IMR-90 (cell line): ENCODE data around the gene NXN. TPM values are rescaled to one million over a fixed set of nuclear protein-coding genes. Genes with fewer than 3 reads are reported as not detected.

Experiments used
- ATAC-seq: fragments of 200-7000 bp; cut with Tn5 transposase; 2 replicates; pipeline ENCODE4 v1.9.1; 2020; ENCODE audit warnings: low read depth, mild to moderate bottlenecking, moderate library complexity
- BruUV-seq: library from RNA; stranded (reverse); fragments of 400-500 nt; replicated peaks from 2 replicates; lab custom pipeline; 2021; lab: Mats Ljungman, UMichigan
- CTCF ChIA-PET: fragments of 300-600 bp; formaldehyde crosslinking; extraction: SDS; loops from one replicate; lab custom pipeline; 2021; ENCODE audit warnings: antibody characterized with exemption; lab: Yijun Ruan, JAX
- POLR2A ChIA-PET: fragments of 300-600 bp; sonication (Branson Sonifier 250); formaldehyde crosslinking; loops from one replicate; lab custom pipeline; 2022; ENCODE audit warnings: antibody characterized with exemption; ENCODE audit not compliant: unreplicated experiment; lab: Charles Lee
- DNase-seq: peaks from one replicate; pipeline ENCODE4 v3.0.0; 2013
- H2AFZ ChIP-seq: replicated peaks from 2 replicates; pipeline ENCODE3; 2013; ENCODE audit warnings: low read length, mild to moderate bottlenecking; ENCODE audit not compliant: poor library complexity
- H2AK5ac ChIP-seq: 2 replicates; pipeline ENCODE4 v1.6.1; 2013; ENCODE audit warnings: low read depth, low read length, inconsistent platforms
- H2AK9ac ChIP-seq: replicated peaks from 2 replicates; pipeline ENCODE3; 2013; ENCODE audit warnings: mild to moderate bottlenecking, low read depth, low read length, moderate library complexity; ENCODE audit not compliant: poor library complexity
- H2BK120ac ChIP-seq: 2 replicates; pipeline ENCODE4 v1.6.1; 2013; ENCODE audit warnings: low read depth, low read length, inconsistent platforms
- H2BK15ac ChIP-seq: 3 replicates; pipeline ENCODE4 v1.6.1; 2013; ENCODE audit warnings: low read depth, low read length, inconsistent platforms
- H2BK20ac ChIP-seq: 2 replicates; pipeline ENCODE4 v1.6.1; 2013; ENCODE audit warnings: low read depth, mild to moderate bottlenecking, inconsistent platforms, low read length, moderate library complexity
- H2BK5ac ChIP-seq: 2 replicates; pipeline ENCODE4 v1.6.1; 2013; ENCODE audit warnings: mild to moderate bottlenecking, low read depth, low read length, inconsistent platforms; ENCODE audit not compliant: poor library complexity, severe bottlenecking
- H3K14ac ChIP-seq: replicated peaks from 2 replicates; pipeline ENCODE4 v1.6.1; 2013; ENCODE audit warnings: low read depth, low read length, inconsistent platforms
- H3K18ac ChIP-seq: 2 replicates; pipeline ENCODE4 v1.6.1; 2013; ENCODE audit warnings: low read depth, low read length, control low read depth
- H3K23ac ChIP-seq: 2 replicates; pipeline ENCODE4 v1.6.1; 2013; ENCODE audit warnings: low read depth, low read length, inconsistent platforms
- H3K27ac ChIP-seq: 2 replicates; pipeline ENCODE4 v1.5.1; 2013; ENCODE audit warnings: mild to moderate bottlenecking, control low read depth, low read length; ENCODE audit not compliant: insufficient read depth
- H3K27me3 ChIP-seq: 2 replicates; pipeline ENCODE4 v1.6.1; 2013; ENCODE audit warnings: low read length; ENCODE audit not compliant: control insufficient read depth, insufficient read depth
- H3K36me3 ChIP-seq: 2 replicates; pipeline ENCODE4 v1.6.1; 2013; ENCODE audit warnings: low read length, mixed read lengths; ENCODE audit not compliant: control insufficient read depth, insufficient read depth
- H3K4ac ChIP-seq: 2 replicates; pipeline ENCODE4 v1.6.1; 2013; ENCODE audit warnings: low read depth, low read length, inconsistent platforms
- H3K4me1 ChIP-seq: 2 replicates; pipeline ENCODE4 v1.6.1; 2013; ENCODE audit warnings: low read length, mixed read lengths; ENCODE audit not compliant: control insufficient read depth, insufficient read depth
- H3K4me2 ChIP-seq: 2 replicates; pipeline ENCODE4 v1.6.1; 2013; ENCODE audit warnings: low read depth, mild to moderate bottlenecking, control low read depth, low read length, moderate library complexity
- H3K4me3 ChIP-seq: 2 replicates; pipeline ENCODE4 v1.5.1; 2013; ENCODE audit warnings: low read depth, mild to moderate bottlenecking, control low read depth, low read length, moderate library complexity; ENCODE audit not compliant: insufficient read depth
- H3K56ac ChIP-seq: 2 replicates; pipeline ENCODE4 v1.6.1; 2013; ENCODE audit warnings: low read length, inconsistent platforms; ENCODE audit not compliant: insufficient read depth; ENCODE audit errors: extremely low read depth
- H3K79me1 ChIP-seq, 2 experiments: 2 replicates each; pipeline ENCODE4 v1.6.1; 2013; ENCODE audit warnings: low read length in 2 of 2, inconsistent platforms in 1 of 2, low read depth in 1 of 2
- H3K9ac ChIP-seq: 2 replicates; pipeline ENCODE4 v1.6.1; 2013; ENCODE audit warnings: low read depth, low read length, control low read depth
- H3K9me1 ChIP-seq: 2 replicates; pipeline ENCODE4 v1.6.1; 2013; ENCODE audit warnings: low read length, inconsistent platforms; ENCODE audit not compliant: insufficient read depth
- H3K9me3 ChIP-seq: 2 replicates; pipeline ENCODE4 v1.6.1; 2013; ENCODE audit warnings: low read length; ENCODE audit not compliant: control insufficient read depth, insufficient read depth
- H4K20me1 ChIP-seq: 2 replicates; pipeline ENCODE4 v1.6.1; 2013; ENCODE audit warnings: low read length, inconsistent platforms; ENCODE audit not compliant: insufficient read depth
- H4K5ac ChIP-seq: 2 replicates; pipeline ENCODE4 v1.6.1; 2013; ENCODE audit warnings: mild to moderate bottlenecking, low read depth, low read length, control low read depth
- H4K8ac ChIP-seq, 2 experiments: 2 replicates each; pipeline ENCODE4 v1.6.1; 2013; ENCODE audit warnings: low read depth in 2 of 2, low read length in 2 of 2, control low read depth in 1 of 2, inconsistent platforms in 1 of 2
- H4K91ac ChIP-seq: 2 replicates; pipeline ENCODE4 v1.6.1; 2013; ENCODE audit warnings: low read depth, low read length, inconsistent platforms; ENCODE audit not compliant: insufficient read depth
- BHLHE40 ChIP-seq: fragments of 150-350 bp; IDR thresholded peaks from 2 replicates; pipeline ENCODE4 v1.6.1; 2016; ENCODE audit warnings: mild to moderate bottlenecking, low read depth, low read length
- CEBPB ChIP-seq: IDR thresholded peaks from 2 replicates; pipeline ENCODE4 v1.6.1; 2012; ENCODE audit warnings: low read depth, low read length, improper control_type of control experiment
- FOS ChIP-seq: fragments of 150-350 bp; IDR thresholded peaks from 2 replicates; pipeline ENCODE4 v1.6.1; 2016; ENCODE audit warnings: low read depth, low read length
- MAFK ChIP-seq: IDR thresholded peaks from 2 replicates; pipeline ENCODE4 v1.6.1; 2012; ENCODE audit warnings: low read depth, low read length, improper control_type of control experiment
- MAZ ChIP-seq: IDR thresholded peaks from 2 replicates; pipeline ENCODE4 v1.6.1; 2012; ENCODE audit warnings: low read depth, mild to moderate bottlenecking, low read length, improper control_type of control experiment, moderate library complexity, borderline replicate concordance
- MXI1 ChIP-seq: IDR thresholded peaks from 2 replicates; pipeline ENCODE4 v1.6.1; 2012; ENCODE audit warnings: low read depth, mild to moderate bottlenecking, low read length, moderate library complexity, borderline replicate concordance
- NFE2L2 ChIP-seq: fragments of 150-350 bp; IDR thresholded peaks from 2 replicates; pipeline ENCODE4 v1.6.1; 2016; ENCODE audit warnings: low read depth, mild to moderate bottlenecking, low read length
- POLR2A ChIP-seq: IDR thresholded peaks from 2 replicates; pipeline ENCODE4 v1.6.1; 2012; ENCODE audit warnings: mild to moderate bottlenecking, low read depth, low read length
- RAD21 ChIP-seq: IDR thresholded peaks from 2 replicates; pipeline ENCODE4 v1.6.1; 2012; ENCODE audit warnings: low read length, improper control_type of control experiment
- RCOR1 ChIP-seq: IDR thresholded peaks from 2 replicates; pipeline ENCODE4 v1.6.1; 2012; ENCODE audit warnings: mild to moderate bottlenecking, low read length, improper control_type of control experiment; ENCODE audit not compliant: insufficient replicate concordance
- RFX5 ChIP-seq: IDR thresholded peaks from 2 replicates; pipeline ENCODE4 v1.8.0; 2012; ENCODE audit warnings: low read depth, mild to moderate bottlenecking, low read length, moderate library complexity
- SMC3 ChIP-seq: fragments of 150-350 bp; IDR thresholded peaks from 2 replicates; pipeline ENCODE4 v1.6.1; 2016; ENCODE audit warnings: low read depth, mild to moderate bottlenecking, antibody characterized with exemption, low read length, moderate library complexity
- WGBS, 2 experiments: methylation state at CpG; one replicate each; pipeline versions ENCODE4 v1.1.5 to v1.1.7; 2013; ENCODE audit warnings: missing lambda C conversion rate in 2 of 2; ENCODE audit not compliant: insufficient read length in 1 of 2; ENCODE audit errors: extremely low coverage in 2 of 2; 5-methylcytosine and 5-hydroxymethylcytosine counted together
- dilution Hi-C: fragments of 300-500 bp; cut with HindIII; formaldehyde crosslinking; loops from one replicate; pipeline ENCODE4 v1.14.3; 2018; ENCODE audit warnings: low sequenced_read_pairs; ENCODE audit not compliant: unreplicated experiment
- in situ Hi-C: fragments of 300-500 bp; cut with MboI; formaldehyde crosslinking; loops from 3 replicates; pipeline ENCODE4 v1.14.3; 2019; ENCODE audit warnings: low sequenced_read_pairs, inconsistent platforms, mixed read lengths
- intact Hi-C: fragments of 100-400 bp; cut with micrococcal nuclease; formaldehyde crosslinking; loops from 2 replicates; pipeline ENCODE4 v1.10.0; 2022
- polyA plus RNA-seq, 3 experiments: library from polyadenylated mRNA; depleted of rRNA; stranded (reverse); fragments of >200 nt; gene quantifications; 2 replicates each; pipeline ENCODE4 v1.2.3, GENCODE V29; 2012; ENCODE audit warnings: low replicate concordance in 1 of 3
- total RNA-seq: library from RNA; depleted of rRNA; stranded (reverse); fragments of >200 nt; gene quantifications from 2 replicates; pipeline ENCODE4 v1.2.3, GENCODE V29; 2012
- TF ChIP-seq, protein P1 (sequence below): conservative IDR thresholded peaks from 2 replicates; pipeline ENCODE4 v1.5.1; 2012; ENCODE audit warnings: mild to moderate bottlenecking, low read depth, low read length, improper control_type of control experiment
- TF ChIP-seq, protein P2 (sequence below): fragments of 150-350 bp; IDR thresholded peaks from 2 replicates; pipeline ENCODE4 v1.6.1; 2016; ENCODE audit warnings: low read depth, mild to moderate bottlenecking, low read length, moderate library complexity, borderline replicate concordance

Gene NXN
- total and polyA plus RNA-seq, 2 of the 4 experiments (the other 2 are of a cell fraction): 52.5 to 116 TPM

DNA sequence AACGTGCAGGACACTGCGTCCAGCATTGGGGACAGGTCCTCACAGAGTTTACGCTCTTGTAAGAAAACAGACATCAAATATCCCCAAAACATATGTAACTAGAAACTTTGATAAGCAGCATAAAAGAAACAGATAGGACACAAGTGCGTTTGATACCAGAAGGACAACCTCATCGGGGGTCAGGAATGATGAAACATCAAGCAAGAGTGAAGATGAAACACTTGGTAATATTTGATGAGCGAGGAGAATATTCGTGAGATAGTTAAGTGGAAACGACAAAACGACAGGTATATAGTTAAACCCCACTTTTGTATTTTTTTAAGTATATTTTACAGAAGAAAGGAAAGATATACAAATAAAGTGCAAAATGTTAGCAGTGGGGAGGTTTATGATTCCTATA is 55.9 kb downstream of the NXN start:
- Histone ChIP-seq H3K4me2 (no peak overlapping the region), H2BK20ac (no peak overlapping the region), H3K4me3 (no peak overlapping the region), H2AK9ac (no peak overlapping the region), H2BK120ac (no peak overlapping the region), H3K9me3 (no peaks in the 10 kb centered on the region), H2AFZ (no peak overlapping the region), H3K79me1 (peaks cover 36 to 64% of the 10 kb centered on the region in 2 experiments), H3K27ac (no peak overlapping the region), H3K36me3 (peaks cover 17% of the 10 kb centered on the region; the same call in 1 of the 2 replicates), H3K23ac (no peak overlapping the region), H3K9ac (no peak overlapping the region), H3K4me1 (peaks cover 21% of the 10 kb centered on the region), H2BK15ac (no peak overlapping the region), H2AK5ac (no peak overlapping the region), H3K4ac (no peak overlapping the region), H3K14ac (no peak overlapping the region), H4K5ac (no peak overlapping the region), H4K91ac (no peak overlapping the region), H3K18ac (no peak overlapping the region), H3K56ac (no peak overlapping the region), H4K8ac (no peak overlapping the region), H2BK5ac (no peak overlapping the region), H4K20me1 (peaks cover 50% of the 10 kb centered on the region), H3K9me1 (peaks cover 13% of the 10 kb centered on the region), H3K27me3 (no peaks in the 10 kb centered on the region)
- TF ChIP-seq MAFK: no peak
- no peak for TF ChIP-seq MXI1
- TF ChIP-seq CEBPB: no peak
- TF ChIP-seq, protein P1, sequence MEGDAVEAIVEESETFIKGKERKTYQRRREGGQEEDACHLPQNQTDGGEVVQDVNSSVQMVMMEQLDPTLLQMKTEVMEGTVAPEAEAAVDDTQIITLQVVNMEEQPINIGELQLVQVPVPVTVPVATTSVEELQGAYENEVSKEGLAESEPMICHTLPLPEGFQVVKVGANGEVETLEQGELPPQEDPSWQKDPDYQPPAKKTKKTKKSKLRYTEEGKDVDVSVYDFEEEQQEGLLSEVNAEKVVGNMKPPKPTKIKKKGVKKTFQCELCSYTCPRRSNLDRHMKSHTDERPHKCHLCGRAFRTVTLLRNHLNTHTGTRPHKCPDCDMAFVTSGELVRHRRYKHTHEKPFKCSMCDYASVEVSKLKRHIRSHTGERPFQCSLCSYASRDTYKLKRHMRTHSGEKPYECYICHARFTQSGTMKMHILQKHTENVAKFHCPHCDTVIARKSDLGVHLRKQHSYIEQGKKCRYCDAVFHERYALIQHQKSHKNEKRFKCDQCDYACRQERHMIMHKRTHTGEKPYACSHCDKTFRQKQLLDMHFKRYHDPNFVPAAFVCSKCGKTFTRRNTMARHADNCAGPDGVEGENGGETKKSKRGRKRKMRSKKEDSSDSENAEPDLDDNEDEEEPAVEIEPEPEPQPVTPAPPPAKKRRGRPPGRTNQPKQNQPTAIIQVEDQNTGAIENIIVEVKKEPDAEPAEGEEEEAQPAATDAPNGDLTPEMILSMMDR: no peak
- TF ChIP-seq MAZ: no peak
- TF ChIP-seq RAD21: no peak
- no peak for TF ChIP-seq BHLHE40
- TF ChIP-seq RFX5: no peak
- TF ChIP-seq, protein P2, sequence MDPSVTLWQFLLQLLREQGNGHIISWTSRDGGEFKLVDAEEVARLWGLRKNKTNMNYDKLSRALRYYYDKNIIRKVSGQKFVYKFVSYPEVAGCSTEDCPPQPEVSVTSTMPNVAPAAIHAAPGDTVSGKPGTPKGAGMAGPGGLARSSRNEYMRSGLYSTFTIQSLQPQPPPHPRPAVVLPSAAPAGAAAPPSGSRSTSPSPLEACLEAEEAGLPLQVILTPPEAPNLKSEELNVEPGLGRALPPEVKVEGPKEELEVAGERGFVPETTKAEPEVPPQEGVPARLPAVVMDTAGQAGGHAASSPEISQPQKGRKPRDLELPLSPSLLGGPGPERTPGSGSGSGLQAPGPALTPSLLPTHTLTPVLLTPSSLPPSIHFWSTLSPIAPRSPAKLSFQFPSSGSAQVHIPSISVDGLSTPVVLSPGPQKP: no peak
- no peak for TF ChIP-seq FOS
- no peak for TF ChIP-seq POLR2A
- TF ChIP-seq RCOR1: no peak
- no peak for TF ChIP-seq SMC3
- TF ChIP-seq NFE2L2: no peak
- dilution Hi-C loops (no loop called here), intact Hi-C loops (no loop called here), in situ Hi-C loops (no loop called here)
- ChIA-PET POLR2A (no interaction called here), CTCF (no interaction called here)
- DNase-seq (no peak), ATAC-seq (no peak)
- 80% methylated on average over 1 of the region's 9 CpGs; no CpG with 5 or more reads in 1 of the 2 experiments for WGBS, 2 experiments
- no TSS peak for BruUV-seq
